Myometrial cell (primary cell): ENCODE data around the gene HMGCS1. TPM values are rescaled to one million over a fixed set of nuclear protein-coding genes. Genes with fewer than 3 reads are reported as not detected.

ENCODE experiments used
- total RNA-seq: library from RNA; depleted of rRNA; stranded (reverse); fragments of >200 nt; gene quantifications from 2 replicates; pipeline ENCODE4 v1.2.3, GENCODE V29; 2015

The HMGCS1 gene
- 162 and 180 TPM in 2 replicates for total RNA-seq

GRCh38 chr5:43313035-43313853, at the start of gene HMGCS1:
TSS of gene HMGCS1 (minus strand) at chr5:43313412. CDS start at chr5:43298965, 14,447 bp downstream.

Other genes starting within 250 kb of the HMGCS1 start
- 13.5 and 15.8 TPM in 2 replicates for gene ZNF131, start 192.5 kb downstream of the HMGCS1 start, total RNA-seq
- under 0.01 and 1.2 TPM in 2 replicates for gene NIM1K, start 121.2 kb downstream of the HMGCS1 start, total RNA-seq
- 0.71 and 0.86 TPM in 2 replicates for gene CCL28, start 99.0 kb upstream of the HMGCS1 start, total RNA-seq
- gene TMEM267, start 170.5 kb upstream of the HMGCS1 start, total RNA-seq: 12.9 and 19.6 TPM in 2 replicates
- gene C5orf34, start 201.7 kb upstream of the HMGCS1 start, total RNA-seq: 3.7 and 8.5 TPM in 2 replicates
- 61.1 and 85.8 TPM in 2 replicates for gene PAIP1, start 243.7 kb upstream of the HMGCS1 start, total RNA-seq